CD1c-positive myeloid dendritic cell (primary cell): ENCODE data around the gene EXPH5.

ENCODE experiments used
- DNase-seq: peaks from one replicate; pipeline ENCODE4 v3.0.0-alpha.2; 2016; ENCODE audit errors: extremely low spot score

Gene EXPH5

DNA sequence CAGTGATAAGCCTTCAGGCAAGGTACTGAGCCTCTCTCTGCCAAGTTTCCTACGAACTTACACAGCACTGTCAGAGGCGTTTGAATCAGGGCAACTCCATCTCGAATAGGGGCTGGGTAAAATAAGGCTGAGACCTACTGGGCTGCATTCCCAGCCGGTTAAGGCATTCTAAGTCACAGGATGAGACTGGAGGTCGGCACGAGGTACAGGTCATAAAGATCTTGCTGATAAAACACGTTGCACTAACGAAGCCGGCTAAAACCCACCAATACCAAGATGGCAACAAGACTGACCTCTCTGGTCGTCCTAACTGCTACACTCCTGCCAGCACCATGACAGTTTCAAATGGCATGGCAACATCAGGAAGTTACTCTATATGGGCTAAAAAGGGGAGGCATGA is 75.0 kb downstream of the EXPH5 start:
- no peak for DNase-seq

DNA sequence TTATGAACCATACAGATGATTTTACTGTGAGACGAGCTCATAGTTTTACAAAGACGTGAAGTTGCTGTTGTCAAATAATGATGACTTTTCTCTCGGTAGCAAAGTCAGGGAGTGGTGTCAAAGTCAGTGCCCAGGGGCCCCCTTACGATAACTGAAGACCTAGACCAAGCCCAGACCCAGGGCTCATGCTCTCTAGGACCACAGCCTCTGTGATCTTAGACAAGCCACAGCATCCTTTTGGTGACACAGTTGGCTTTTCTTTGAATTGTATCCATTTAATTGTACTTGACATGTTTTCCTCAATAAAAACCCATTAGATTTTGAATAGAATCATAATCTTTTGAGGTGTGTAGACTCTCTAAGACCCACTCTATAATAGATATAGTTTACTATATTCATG is 77.4 kb downstream of the EXPH5 start:
- no peak for DNase-seq

DNA sequence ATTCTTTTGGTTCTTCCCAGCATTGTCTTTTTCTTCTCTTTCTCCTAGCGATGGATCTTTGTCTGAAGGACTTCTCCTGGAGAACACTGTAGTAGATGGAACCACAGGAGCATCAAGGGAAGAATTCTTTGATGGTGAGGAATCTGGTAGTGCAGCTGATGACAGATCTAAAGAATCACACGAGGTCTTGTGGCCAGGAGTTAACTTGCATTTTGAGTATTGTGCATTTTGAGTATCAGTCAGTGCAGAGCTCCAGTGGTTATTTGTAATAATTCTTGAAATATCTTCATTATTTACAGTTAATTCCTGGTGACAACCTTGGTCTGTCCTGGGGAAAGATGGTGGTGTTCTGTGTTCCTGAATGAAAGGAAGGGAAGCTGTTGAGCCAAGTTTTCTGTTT is 80.9 kb downstream of the EXPH5 start:
- DNase-seq, result no peak

- DNase-seq, result no peak
Observed at GRCh38 chr11:108511851-108512474, 81.6 kb downstream of the EXPH5 start.

DNA sequence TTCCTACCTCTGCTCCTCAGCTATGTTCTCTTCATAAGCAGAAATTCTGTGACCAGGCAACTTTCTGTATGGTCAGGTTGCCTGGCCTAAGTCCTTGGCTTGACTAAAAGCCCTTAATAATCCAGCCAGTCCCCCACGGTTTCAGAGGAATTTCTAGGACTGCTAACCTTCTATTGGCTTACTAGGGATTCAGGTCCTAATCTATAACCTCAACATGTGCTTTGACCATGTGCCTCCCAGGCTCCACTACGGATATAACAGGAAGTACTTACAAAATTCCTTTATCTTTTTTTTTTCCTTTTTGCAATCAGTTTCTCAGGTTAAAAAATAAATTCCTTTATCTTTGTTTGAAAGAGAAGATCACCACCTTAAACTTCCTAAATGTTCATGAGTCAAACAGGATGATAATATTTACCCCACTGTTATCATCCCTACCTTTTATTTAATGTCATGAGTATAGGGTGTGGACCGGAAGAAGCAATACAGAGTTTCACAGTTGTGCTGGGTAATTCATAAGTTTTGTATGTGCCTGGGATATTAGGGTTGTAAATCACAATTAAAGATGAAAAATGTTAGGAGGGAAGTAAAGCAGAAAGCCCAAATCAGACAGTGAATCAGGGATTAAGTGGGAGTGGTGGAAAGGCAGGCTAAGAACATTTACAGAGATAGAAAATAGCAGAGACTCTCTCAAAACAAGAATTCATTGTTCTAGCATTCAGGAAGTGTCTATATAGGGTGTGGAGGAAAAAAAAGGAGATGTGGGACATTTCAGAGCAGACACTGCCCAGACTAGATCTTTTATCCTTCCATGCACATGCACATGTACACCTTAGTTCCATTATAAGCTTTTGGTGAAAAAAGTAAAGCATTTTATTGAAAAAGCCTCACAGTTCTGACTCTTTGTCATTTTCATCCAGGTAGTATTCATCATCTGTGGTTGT is 84.6 kb downstream of the EXPH5 start:
- no peak for DNase-seq

DNA sequence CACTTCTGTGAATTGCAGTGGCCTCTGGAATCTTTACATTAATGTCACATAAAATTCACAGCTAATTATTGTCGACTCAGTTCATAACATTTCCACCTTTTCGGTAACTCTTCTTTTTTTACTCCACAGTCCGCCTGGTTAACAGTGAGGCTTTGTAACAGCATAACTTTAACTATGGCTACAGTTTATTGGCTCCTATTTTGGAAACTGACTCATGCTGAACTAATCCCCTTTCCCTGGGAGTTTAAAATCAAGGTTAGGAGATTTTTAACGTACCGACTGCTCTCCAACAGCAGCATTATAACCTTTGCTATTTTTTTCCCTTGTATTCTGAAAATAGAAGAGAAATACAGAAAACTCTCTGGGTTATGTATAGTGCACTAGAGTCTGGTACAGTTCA is 92.2 kb downstream of the EXPH5 start:
- DNase-seq, result no peak

- DNase-seq, result no peak
Observed at GRCh38 chr11:108500721-108501120, 92.8 kb downstream of the EXPH5 start.

GRCh38 chr11:108500169-108500568 is 93.4 kb downstream of the EXPH5 start:
- no peak for DNase-seq

- no peak for DNase-seq
Observed at GRCh38 chr11:108498816-108499408, 94.7 kb downstream of the EXPH5 start.

DNA sequence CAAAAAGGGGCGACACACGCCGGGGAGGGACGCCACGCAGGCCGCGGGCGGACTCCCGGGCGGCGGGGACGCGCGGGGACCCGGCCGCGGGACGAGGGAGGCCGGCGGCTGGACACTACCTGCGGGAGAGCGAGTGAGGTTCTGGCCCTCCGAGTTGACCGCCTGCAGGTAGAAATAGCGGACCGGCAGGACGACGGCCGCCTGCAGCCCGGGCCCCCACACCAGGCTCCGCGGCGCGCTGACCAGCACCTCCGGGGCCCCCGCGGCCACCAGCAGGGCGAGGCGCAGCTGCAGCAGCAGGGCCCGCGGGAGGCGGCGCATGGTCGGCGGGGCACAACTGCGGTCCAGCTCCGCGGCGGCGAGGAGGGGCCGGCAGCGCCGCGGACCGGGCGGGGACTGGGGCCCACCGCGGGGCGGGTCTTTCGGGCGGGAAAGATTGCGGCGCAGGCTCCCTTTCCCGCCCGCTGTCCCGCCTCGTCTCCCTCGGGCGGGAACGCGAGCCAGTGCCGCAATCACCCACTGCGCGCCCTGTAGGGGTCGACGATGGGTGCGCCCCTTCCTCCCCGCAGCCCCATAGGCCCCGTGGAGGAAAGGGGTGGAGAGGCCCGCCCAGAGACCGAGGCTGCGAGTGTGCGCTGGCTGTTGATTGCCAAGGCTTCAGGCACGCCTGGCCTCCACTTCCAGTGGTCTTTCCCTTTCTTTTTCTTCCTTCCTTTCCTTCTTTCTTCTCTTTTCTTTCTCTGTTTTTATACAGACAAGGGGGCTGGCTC is 95.3 kb downstream of the EXPH5 start, which contains the start of gene POGLUT3:
Gene POGLUT3 (minus strand): TSS at position 339 of the 770 bp plus-strand sequence. CDS start 18 bp downstream, at position 321.
- peak; percentile 57 for DNase-seq

GRCh38 chr11:108497317-108498045 is 96.1 kb downstream of the EXPH5 start:
- peak; percentile 97 for DNase-seq

DNA sequence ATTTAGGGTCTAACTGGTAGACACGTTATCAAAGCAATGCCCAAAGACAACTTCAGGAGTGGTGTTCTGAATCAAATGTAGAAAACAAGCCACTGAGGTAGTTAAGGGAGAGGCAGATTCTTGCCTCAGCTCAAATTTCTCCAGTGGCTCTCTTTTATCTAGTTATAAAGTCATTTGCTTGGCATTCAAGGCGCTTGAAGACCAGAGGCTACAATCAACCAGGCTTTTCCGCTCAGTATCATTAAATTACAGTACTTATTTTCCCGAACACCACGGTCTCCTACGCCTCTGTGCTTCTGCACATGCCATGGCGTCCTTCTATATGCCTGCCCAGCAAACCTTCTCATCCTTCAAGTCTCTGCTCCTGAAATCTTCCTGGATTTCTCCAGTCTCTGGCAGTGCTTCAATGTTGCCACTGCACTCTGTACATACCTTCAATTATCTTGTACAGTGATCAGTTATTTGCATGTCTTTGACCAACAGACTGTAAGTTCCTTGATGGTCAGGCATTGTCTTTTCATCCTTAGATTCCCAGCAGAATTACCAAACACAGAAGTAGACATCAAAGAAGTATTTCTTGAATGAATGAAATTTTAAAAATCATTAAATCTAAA is 96.8 kb downstream of the EXPH5 start:
- no peak for DNase-seq

DNA sequence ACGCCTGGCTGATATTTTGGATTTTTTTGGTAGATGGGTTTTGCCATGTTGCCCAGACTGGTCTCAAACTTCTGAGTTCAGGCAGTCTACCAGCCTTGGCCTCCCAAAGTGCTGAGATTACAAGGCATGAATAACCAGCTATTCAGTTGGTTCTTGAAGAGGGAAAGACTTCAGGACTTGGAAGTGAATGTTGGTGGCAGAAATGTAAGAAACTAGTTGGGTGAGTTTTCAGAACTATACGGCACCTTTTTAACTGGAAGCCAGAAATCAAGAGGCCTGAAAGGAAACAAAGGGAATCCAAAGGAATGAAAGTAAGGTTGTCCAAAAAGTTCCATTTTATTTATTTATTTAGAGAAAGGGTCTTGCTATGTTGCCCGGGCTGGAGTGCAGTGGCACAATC is 98.2 kb downstream of the EXPH5 start:
- no peak for DNase-seq

DNA sequence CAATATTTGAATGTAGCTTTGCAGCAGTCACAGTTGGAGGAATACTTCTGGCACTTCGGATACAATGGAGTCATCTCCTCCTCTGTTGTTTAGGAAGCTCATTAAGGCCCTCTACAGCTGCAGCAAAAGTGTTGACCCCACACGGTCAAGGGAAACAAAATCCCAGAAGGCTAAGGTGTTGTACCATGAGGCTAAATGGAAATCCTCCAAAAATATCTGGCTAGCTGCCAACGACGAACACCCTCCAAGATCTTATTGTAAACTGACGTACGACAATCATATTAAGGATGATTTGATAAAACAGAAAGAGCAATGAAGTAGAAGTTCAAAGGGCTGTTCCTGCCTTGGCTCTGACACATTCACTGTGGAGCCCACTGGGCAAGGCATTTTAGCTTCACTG is 99.4 kb downstream of the EXPH5 start:
- DNase-seq, result no peak

- DNase-seq, result no peak
Observed at GRCh38 chr11:108491936-108492335, 101.6 kb downstream of the EXPH5 start.

GRCh38 chr11:108486828-108487227 is 106.7 kb downstream of the EXPH5 start:
- no peak for DNase-seq

GRCh38 chr11:108486331-108486730 is 107.2 kb downstream of the EXPH5 start:
- DNase-seq, result no peak

GRCh38 chr11:108483163-108483562 is 110.4 kb downstream of the EXPH5 start:
- DNase-seq, result no peak

- peak; percentile 79 for DNase-seq
Observed at GRCh38 chr11:108474664-108475463, 118.7 kb downstream of the EXPH5 start.

- no peak for DNase-seq
Observed at GRCh38 chr11:108472681-108473080, 120.9 kb downstream of the EXPH5 start.
